HG03175 (cell line): ENCODE measurements around the gene GRXCR1.
A peak's percentile ranks its signal among the peaks of the same experiment; 100 is the strongest.

ENCODE experiments used
- ATAC-seq: cut with Tn5 transposase; IDR thresholded peaks from one replicate; pipeline ENCODE4 v1.9.1; 2021; ENCODE audit warnings: mild to moderate bottlenecking, moderate library complexity; ENCODE audit not compliant: unreplicated experiment

The GRXCR1 gene

GRCh38 chr4:42927946-42928345, 35.4 kb downstream of the GRXCR1 start:
- no peak for ATAC-seq

- no peak for ATAC-seq
Observed at GRCh38 chr4:42928582-42928981, 36.1 kb downstream of the GRXCR1 start.

GRCh38 chr4:42942216-42942615, 49.7 kb downstream of the GRXCR1 start:
- ATAC-seq, result no peak

GRCh38 chr4:42945874-42946273, 53.4 kb downstream of the GRXCR1 start:
- ATAC-seq, result no peak

- ATAC-seq, result no peak
Observed at GRCh38 chr4:42953321-42953720, 60.8 kb downstream of the GRXCR1 start.

GRCh38 chr4:42954963-42955669, 62.6 kb downstream of the GRXCR1 start:
- ATAC-seq, result no peak

GRCh38 chr4:42955746-42956505, 63.4 kb downstream of the GRXCR1 start:
- no peak for ATAC-seq

- no peak for ATAC-seq
Observed at GRCh38 chr4:42965326-42965725, 72.8 kb downstream of the GRXCR1 start.

- no peak for ATAC-seq
Observed at GRCh38 chr4:42985976-42986375, 93.5 kb downstream of the GRXCR1 start.

- ATAC-seq, result peak; percentile 93
Observed at GRCh38 chr4:42995343-42995944, 102.9 kb downstream of the GRXCR1 start.

GRCh38 chr4:43008793-43009192, 116.3 kb downstream of the GRXCR1 start:
- ATAC-seq, result no peak

- no peak for ATAC-seq
Observed at GRCh38 chr4:43014256-43014655, 121.7 kb downstream of the GRXCR1 start.

- no peak for ATAC-seq
Observed at GRCh38 chr4:43041632-43042031, 149.1 kb downstream of the GRXCR1 start.

GRCh38 chr4:43047058-43047457, 154.5 kb downstream of the GRXCR1 start:
- no peak for ATAC-seq

GRCh38 chr4:43048570-43048969, 156.1 kb downstream of the GRXCR1 start:
- no peak for ATAC-seq

- ATAC-seq, result no peak
Observed at GRCh38 chr4:43049326-43049725, 156.8 kb downstream of the GRXCR1 start.

GRCh38 chr4:43066415-43066814, 173.9 kb downstream of the GRXCR1 start:
- ATAC-seq, result no peak

- ATAC-seq, result no peak
Observed at GRCh38 chr4:43071069-43071468, 178.6 kb downstream of the GRXCR1 start.
